Fibroblast of lung (primary cell): ENCODE measurements around the gene OTUB1.

Experiments
- EZH2 ChIP-seq: IDR thresholded peaks from 2 replicates; pipeline ENCODE4 v1.5.1; 2012; ENCODE audit warnings: low read length, control low read depth, mild to moderate bottlenecking; ENCODE audit errors: missing control alignments
- TF ChIP-seq, protein P1 (sequence below), 2 donors: IDR thresholded peaks in 1 of 2; conservative IDR thresholded peaks in 1 of 2; 1 replicate in 1 of 2; 2 replicates in 1 of 2; pipeline ENCODE4 v1.5.1; 2011 to 2012; ENCODE audit warnings: low read length in 2 of 2, control low read depth in 1 of 2, inconsistent platforms in 1 of 2, low read depth in 1 of 2, mild to moderate bottlenecking in 1 of 2

GRCh38 chr11:64020976-64021756 lies 34.9 kb downstream of the OTUB1 start:
- no peak for TF ChIP-seq EZH2
- TF ChIP-seq, protein P1, sequence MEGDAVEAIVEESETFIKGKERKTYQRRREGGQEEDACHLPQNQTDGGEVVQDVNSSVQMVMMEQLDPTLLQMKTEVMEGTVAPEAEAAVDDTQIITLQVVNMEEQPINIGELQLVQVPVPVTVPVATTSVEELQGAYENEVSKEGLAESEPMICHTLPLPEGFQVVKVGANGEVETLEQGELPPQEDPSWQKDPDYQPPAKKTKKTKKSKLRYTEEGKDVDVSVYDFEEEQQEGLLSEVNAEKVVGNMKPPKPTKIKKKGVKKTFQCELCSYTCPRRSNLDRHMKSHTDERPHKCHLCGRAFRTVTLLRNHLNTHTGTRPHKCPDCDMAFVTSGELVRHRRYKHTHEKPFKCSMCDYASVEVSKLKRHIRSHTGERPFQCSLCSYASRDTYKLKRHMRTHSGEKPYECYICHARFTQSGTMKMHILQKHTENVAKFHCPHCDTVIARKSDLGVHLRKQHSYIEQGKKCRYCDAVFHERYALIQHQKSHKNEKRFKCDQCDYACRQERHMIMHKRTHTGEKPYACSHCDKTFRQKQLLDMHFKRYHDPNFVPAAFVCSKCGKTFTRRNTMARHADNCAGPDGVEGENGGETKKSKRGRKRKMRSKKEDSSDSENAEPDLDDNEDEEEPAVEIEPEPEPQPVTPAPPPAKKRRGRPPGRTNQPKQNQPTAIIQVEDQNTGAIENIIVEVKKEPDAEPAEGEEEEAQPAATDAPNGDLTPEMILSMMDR (conservative IDR thresholded peaks at IDR 0.05 in 1 of 2, IDR thresholded peaks at IDR 0.05 in 1 of 2; ENCODE audit: low read depth in 1 of 2, low read length in 2 of 2): no peak
